ENCODE results near the gene FLNC. TPM values are rescaled to one million over a fixed set of nuclear protein-coding genes. Genes with fewer than 3 reads are reported as not detected.

The FLNC gene
- polyA plus RNA-seq, 3 donors = 0.01 TPM; not detected in 2

DNA sequence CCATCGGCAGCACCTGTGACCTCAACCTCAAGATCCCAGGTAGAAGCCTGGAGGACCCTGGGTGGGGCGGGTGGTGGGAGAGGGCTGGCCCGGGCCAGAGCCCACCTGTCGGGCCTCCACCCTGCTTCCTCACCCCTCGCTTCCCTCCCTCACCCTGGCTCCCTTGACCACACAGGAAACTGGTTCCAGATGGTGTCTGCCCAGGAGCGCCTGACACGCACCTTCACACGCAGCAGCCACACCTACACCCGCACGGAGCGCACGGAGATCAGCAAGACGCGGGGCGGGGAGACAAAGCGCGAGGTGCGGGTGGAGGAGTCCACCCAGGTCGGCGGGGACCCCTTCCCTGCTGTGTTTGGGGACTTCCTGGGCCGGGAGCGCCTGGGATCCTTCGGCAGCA lies 23.6 kb downstream of the FLNC start:
- no peak overlapping the region for H2AFZ ChIP-seq (ENCODE audit: insufficient read depth, low read depth, low read length, poor library complexity, severe bottlenecking)
- no peak overlapping the region for H3K4me2 ChIP-seq (replicated peaks; ENCODE audit: extremely low read depth, low read length, poor library complexity, severe bottlenecking)
- intact Hi-C loops (cut with micrococcal nuclease) = no loop called here
- H3K27ac Mint-ChIP-seq = no peak overlapping the region
- TF ChIP-seq, protein P1, sequence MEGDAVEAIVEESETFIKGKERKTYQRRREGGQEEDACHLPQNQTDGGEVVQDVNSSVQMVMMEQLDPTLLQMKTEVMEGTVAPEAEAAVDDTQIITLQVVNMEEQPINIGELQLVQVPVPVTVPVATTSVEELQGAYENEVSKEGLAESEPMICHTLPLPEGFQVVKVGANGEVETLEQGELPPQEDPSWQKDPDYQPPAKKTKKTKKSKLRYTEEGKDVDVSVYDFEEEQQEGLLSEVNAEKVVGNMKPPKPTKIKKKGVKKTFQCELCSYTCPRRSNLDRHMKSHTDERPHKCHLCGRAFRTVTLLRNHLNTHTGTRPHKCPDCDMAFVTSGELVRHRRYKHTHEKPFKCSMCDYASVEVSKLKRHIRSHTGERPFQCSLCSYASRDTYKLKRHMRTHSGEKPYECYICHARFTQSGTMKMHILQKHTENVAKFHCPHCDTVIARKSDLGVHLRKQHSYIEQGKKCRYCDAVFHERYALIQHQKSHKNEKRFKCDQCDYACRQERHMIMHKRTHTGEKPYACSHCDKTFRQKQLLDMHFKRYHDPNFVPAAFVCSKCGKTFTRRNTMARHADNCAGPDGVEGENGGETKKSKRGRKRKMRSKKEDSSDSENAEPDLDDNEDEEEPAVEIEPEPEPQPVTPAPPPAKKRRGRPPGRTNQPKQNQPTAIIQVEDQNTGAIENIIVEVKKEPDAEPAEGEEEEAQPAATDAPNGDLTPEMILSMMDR (IDR thresholded peaks at IDR 0.05) = no peak
- no peaks in the 10 kb centered on the region for H4K20me1 ChIP-seq (ENCODE audit: insufficient read depth, low read length)
- no peaks in the 10 kb centered on the region for H3K36me3 Mint-ChIP-seq
- no peaks in the 10 kb centered on the region for H3K9me3 ChIP-seq (replicated peaks in 1 of 2; ENCODE audit: control insufficient read depth in 1 of 2, insufficient read depth in 1 of 2, low read length in 2 of 2)
- 59% methylated on average over 19 of the region's 23 CpGs for WGBS (ENCODE audit: insufficient coverage)
- H3K79me2 ChIP-seq (ENCODE audit: insufficient read depth, low read length) = no peaks in the 10 kb centered on the region
- H3K27me3 ChIP-seq (ENCODE audit: control insufficient read depth in 2 of 2, insufficient read depth in 2 of 2, low read length in 2 of 2) = no peaks in the 10 kb centered on the region
- no peaks in the 10 kb centered on the region for H3K4me1 Mint-ChIP-seq
- H3K4me3 ChIP-seq (replicated peaks in 1 of 3; ENCODE audit: low read depth in 2 of 3, low read length in 3 of 3) = no peak overlapping the region
- H3K27ac ChIP-seq (ENCODE audit: low read depth in 1 of 2, low read length in 2 of 2) = no peak overlapping the region
- no peaks in the 10 kb centered on the region for H3K36me3 ChIP-seq (replicated peaks in 1 of 2; ENCODE audit: control insufficient read depth in 1 of 2, insufficient read depth in 2 of 2, low read length in 2 of 2)
- H3K4me1 ChIP-seq (ENCODE audit: control insufficient read depth in 1 of 2, insufficient read depth in 2 of 2, low read length in 2 of 2) = no peaks in the 10 kb centered on the region
- H3K9ac ChIP-seq (ENCODE audit: insufficient read depth, low read length, poor library complexity, severe bottlenecking) = no peak overlapping the region
- H3K4me3 Mint-ChIP-seq = no peak overlapping the region
- no peaks in the 10 kb centered on the region for H3K9me3 Mint-ChIP-seq
- no peak for DNase-seq
- H3K27me3 Mint-ChIP-seq (ENCODE audit: low read depth in 3 of 3) = peaks cover 1 to 15% (median 2%) of the 10 kb centered on the region in 3 donors

DNA sequence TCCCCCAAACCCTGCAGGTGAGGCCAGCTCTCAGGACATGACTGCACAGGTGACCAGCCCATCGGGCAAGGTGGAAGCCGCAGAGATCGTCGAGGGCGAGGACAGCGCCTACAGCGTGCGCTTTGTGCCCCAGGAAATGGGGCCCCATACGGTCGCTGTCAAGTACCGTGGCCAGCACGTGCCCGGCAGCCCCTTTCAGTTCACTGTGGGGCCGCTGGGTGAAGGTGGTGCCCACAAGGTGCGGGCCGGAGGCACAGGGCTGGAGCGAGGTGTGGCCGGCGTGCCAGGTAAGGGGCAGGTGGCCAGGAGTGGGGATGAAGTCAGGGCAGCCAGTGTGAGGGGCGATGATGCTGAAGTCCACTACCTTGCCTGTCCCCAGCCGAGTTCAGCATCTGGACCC lies 24.2 kb downstream of the FLNC start:
- Mint-ChIP-seq H3K27me3 (ENCODE audit: low read depth in 3 of 3) (peaks cover 1 to 14% (median 5%) of the 10 kb centered on the region in 3 donors), H3K4me3 (no peak overlapping the region), H3K9me3 (no peaks in the 10 kb centered on the region), H3K36me3 (no peaks in the 10 kb centered on the region), H3K27ac (no peak overlapping the region), H3K4me1 (no peaks in the 10 kb centered on the region)
- Histone ChIP-seq H2AFZ (ENCODE audit: insufficient read depth, low read depth, low read length, poor library complexity, severe bottlenecking) (no peak overlapping the region), H3K27me3 (ENCODE audit: control insufficient read depth in 2 of 2, insufficient read depth in 2 of 2, low read length in 2 of 2) (no peaks in the 10 kb centered on the region), H4K20me1 (ENCODE audit: insufficient read depth, low read length) (no peaks in the 10 kb centered on the region), H3K4me1 (ENCODE audit: control insufficient read depth in 1 of 2, insufficient read depth in 2 of 2, low read length in 2 of 2) (no peaks in the 10 kb centered on the region), H3K27ac (ENCODE audit: low read depth in 1 of 2, low read length in 2 of 2) (no peak overlapping the region), H3K4me3 (replicated peaks in 1 of 3; ENCODE audit: low read depth in 2 of 3, low read length in 3 of 3) (no peak overlapping the region), H3K9me3 (replicated peaks in 1 of 2; ENCODE audit: control insufficient read depth in 1 of 2, insufficient read depth in 1 of 2, low read length in 2 of 2) (no peaks in the 10 kb centered on the region), H3K9ac (ENCODE audit: insufficient read depth, low read length, poor library complexity, severe bottlenecking) (no peak overlapping the region), H3K79me2 (ENCODE audit: insufficient read depth, low read length) (no peaks in the 10 kb centered on the region), H3K36me3 (replicated peaks in 1 of 2; ENCODE audit: control insufficient read depth in 1 of 2, insufficient read depth in 2 of 2, low read length in 2 of 2) (no peaks in the 10 kb centered on the region), H3K4me2 (replicated peaks; ENCODE audit: extremely low read depth, low read length, poor library complexity, severe bottlenecking) (no peak overlapping the region)
- 90% methylated on average over 21 of the region's 21 CpGs for WGBS (ENCODE audit: insufficient coverage)
- intact Hi-C loops (cut with micrococcal nuclease) = no loop called here
- TF ChIP-seq, protein P1 (IDR thresholded peaks at IDR 0.05) = no peak
- no peak for DNase-seq
